Fibroblast of lung (primary cell): ENCODE data around the gene PPP3CB.

Experiments
- CTCF ChIP-seq, 2 donors: IDR thresholded peaks in 1 of 2; conservative IDR thresholded peaks in 1 of 2; 1 replicate in 1 of 2; 2 replicates in 1 of 2; pipeline ENCODE4 v1.5.1; 2011 to 2012; ENCODE audit warnings: low read length in 2 of 2, control low read depth in 1 of 2, inconsistent platforms in 1 of 2, low read depth in 1 of 2, mild to moderate bottlenecking in 1 of 2
- EZH2 ChIP-seq: IDR thresholded peaks from 2 replicates; pipeline ENCODE4 v1.5.1; 2012; ENCODE audit warnings: low read length, control low read depth, mild to moderate bottlenecking; ENCODE audit errors: missing control alignments

DNA sequence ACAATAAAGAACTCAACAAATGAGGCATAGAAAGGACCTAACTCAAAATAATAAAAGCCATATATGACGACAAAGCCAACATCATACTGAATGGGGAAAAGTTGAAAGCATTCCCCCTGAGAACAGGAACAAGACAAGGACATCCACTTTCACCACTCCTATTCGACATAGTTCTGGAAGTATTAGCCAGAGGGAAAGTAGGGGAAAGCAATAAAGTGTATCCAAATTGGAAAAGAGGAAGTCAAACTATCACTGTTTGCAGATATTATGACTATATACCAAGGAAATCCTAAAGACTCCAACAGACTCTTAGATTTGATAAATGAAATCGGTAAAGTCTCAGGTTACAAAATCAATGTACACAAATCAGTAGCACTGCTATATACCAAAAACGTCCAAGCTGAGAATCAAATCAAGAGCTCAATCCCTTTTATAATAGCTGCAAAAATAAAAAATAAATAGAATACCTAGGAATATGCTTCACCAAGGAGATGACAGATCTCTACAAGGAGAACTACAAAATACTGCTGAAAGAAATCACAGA lies 86.8 kb downstream of the PPP3CB start:
- TF ChIP-seq EZH2 (no peak), CTCF (conservative IDR thresholded peaks at IDR 0.05 in 1 of 2, IDR thresholded peaks at IDR 0.05 in 1 of 2; ENCODE audit: low read depth in 1 of 2, low read length in 2 of 2) (no peak)
